ENCODE results near the gene CYYR1.

CYYR1 gene

DNA sequence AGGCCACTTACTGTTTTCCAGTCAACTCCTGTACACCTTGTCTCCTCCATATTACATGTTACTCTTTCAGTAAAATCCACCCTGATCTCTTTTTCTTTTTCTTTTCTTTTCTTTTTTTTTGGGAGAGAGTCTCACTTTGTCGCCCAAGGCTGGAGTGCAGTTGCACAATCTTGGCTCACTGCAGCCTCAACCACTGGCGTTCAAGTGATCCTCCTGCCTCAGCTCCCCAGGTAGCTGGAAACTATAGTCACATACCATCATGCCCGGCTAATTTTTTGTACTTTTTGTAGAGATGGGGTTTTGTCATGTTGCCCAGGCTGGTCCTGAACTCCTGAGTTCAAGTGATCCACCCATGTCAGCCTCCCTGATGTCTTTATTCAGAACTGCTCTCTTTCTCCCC lies 57.8 kb downstream of the CYYR1 start:
- H3K4me3 ChIP-seq (ENCODE audit: low read depth, low read length) = no peak overlapping the region
- TF ChIP-seq, protein P1, sequence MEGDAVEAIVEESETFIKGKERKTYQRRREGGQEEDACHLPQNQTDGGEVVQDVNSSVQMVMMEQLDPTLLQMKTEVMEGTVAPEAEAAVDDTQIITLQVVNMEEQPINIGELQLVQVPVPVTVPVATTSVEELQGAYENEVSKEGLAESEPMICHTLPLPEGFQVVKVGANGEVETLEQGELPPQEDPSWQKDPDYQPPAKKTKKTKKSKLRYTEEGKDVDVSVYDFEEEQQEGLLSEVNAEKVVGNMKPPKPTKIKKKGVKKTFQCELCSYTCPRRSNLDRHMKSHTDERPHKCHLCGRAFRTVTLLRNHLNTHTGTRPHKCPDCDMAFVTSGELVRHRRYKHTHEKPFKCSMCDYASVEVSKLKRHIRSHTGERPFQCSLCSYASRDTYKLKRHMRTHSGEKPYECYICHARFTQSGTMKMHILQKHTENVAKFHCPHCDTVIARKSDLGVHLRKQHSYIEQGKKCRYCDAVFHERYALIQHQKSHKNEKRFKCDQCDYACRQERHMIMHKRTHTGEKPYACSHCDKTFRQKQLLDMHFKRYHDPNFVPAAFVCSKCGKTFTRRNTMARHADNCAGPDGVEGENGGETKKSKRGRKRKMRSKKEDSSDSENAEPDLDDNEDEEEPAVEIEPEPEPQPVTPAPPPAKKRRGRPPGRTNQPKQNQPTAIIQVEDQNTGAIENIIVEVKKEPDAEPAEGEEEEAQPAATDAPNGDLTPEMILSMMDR (IDR thresholded peaks at IDR 0.05; ENCODE audit: borderline replicate concordance, insufficient read depth, low read depth, low read length) = no peak

DNA sequence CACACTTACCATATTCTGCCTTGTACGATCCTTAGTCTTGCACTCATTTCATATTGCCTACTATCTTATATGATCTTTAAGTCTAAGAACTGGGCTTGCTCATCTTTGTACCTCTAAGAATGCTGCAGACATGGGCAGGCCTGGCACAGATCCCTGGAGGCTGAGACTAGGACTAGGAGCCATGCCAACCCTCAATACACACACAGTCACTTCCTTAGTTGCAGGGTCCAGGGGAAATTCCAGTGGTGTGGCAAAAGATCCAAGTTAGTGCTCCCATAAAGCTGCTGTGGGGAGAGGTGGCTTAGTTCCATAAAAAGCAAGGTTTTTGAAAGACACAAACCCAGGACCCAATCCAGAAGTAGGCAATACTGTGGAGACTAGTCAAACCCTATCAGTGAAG lies 59.9 kb downstream of the CYYR1 start:
- no peak overlapping the region for H3K4me3 ChIP-seq (ENCODE audit: low read depth, low read length)
- TF ChIP-seq, protein P1 (IDR thresholded peaks at IDR 0.05; ENCODE audit: borderline replicate concordance, insufficient read depth, low read depth, low read length) = no peak

DNA sequence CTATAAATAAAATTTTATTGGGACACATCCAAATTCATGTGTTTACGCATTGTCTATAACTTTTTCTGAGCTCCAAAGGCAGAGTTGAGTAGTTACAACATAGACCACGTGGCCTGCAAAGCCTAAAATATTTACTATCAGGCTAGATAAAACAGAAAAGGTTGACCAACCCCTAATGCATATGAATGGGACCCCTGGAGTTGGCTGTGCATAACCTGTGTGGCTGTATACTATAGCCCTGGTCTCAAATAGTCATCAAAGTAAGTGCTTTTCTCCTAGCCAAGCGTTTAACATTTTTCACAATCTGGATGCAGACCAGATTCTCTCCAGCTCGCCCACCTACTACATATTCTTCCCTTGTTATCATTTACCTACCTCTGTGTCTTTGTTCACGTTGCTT lies 60.4 kb downstream of the CYYR1 start:
- TF ChIP-seq, protein P1 (IDR thresholded peaks at IDR 0.05; ENCODE audit: borderline replicate concordance, insufficient read depth, low read depth, low read length) = no peak

DNA sequence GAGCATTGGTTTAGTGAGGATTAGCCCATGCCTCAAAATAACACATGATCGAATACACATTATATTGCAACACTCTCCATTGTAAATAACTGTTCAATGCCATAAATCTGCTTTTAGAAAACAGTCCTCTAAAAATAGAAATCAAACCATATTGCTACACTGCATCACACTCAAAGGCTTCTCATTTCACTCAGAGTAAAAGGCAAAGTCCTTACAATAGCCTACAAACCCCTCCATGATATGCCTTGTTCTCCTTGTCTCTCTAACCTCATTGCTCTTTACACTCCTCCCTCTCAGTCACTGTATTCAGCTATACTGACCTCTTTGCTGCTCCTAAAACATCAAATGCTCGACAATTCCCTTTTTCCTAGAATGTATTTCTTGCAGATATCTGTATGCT lies 64.2 kb downstream of the CYYR1 start:
- no peak overlapping the region for H3K4me3 ChIP-seq (ENCODE audit: low read depth, low read length)
- TF ChIP-seq, protein P1 (IDR thresholded peaks at IDR 0.05; ENCODE audit: borderline replicate concordance, insufficient read depth, low read depth, low read length) = no peak

More for the DNA sequence above, 60.4 kb downstream of the CYYR1 start:
- no peak overlapping the region for H3K4me3 ChIP-seq (ENCODE audit: low read depth, low read length)

DNA sequence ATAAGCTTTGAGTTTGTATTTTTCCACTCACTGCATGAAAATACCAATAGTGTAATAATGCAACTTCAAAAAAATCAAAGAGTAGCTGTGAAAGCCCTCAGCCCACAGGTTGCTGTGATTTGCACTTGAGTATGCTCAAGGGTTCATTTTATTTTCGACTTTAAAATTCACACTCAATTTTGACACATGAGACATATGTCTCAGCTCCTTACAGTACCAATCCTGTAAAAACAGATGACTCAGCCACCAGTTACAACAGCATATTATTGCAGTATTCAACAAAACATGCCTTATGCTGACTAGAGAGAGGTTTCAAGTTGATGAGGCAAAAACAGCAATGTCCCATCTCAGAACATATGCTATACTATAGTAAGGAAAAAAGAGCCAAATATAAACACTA lies 66.1 kb downstream of the CYYR1 start:
- TF ChIP-seq, protein P1 (IDR thresholded peaks at IDR 0.05; ENCODE audit: borderline replicate concordance, insufficient read depth, low read depth, low read length) = no peak
- no peak overlapping the region for H3K4me3 ChIP-seq (ENCODE audit: low read depth, low read length)

DNA sequence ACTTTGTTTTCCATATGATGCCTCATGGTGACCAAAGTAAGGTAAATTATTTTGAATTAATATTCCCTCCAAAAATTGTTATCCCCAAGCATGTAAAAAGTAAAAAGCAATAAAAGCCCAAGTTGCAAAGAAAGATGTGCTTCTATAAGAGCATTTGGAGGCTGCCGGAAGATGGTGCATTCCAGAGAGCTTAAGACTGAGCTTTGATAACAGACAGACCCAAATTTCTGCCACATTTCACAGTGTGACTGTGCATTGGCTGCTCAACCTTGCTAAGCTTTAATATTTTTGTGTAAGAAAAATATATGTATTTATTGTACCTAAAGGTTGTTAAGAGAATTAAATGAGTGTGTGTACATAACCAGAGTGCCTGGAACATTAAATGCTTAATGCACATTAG lies 67.9 kb downstream of the CYYR1 start:
- H3K4me3 ChIP-seq (ENCODE audit: low read depth, low read length) = no peak overlapping the region
- TF ChIP-seq, protein P1 (IDR thresholded peaks at IDR 0.05; ENCODE audit: borderline replicate concordance, insufficient read depth, low read depth, low read length) = no peak

DNA sequence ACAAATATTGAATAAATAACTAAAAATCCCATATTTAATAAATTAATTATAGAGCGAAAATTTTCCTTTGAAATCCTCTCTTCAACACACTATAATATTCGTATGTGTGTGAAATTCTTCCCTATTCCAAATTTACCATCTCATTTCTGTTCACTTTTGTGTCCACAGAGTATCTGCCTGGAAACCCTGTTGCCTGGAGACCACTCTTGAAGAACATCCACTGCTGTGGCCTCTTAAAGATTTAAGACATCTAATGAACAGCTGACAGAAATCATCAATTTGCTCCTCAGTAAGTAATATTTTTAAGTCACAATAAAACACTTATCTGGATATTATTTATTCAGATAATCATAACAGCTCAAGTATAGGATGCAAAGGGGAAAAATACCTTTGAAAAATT lies 69.7 kb downstream of the CYYR1 start:
- no peak overlapping the region for H3K4me3 ChIP-seq (ENCODE audit: low read depth, low read length)
- TF ChIP-seq, protein P1 (IDR thresholded peaks at IDR 0.05; ENCODE audit: borderline replicate concordance, insufficient read depth, low read depth, low read length) = no peak

All from GM12875 (cell line).